K562 treated with DMSO at 1 percent for 4 hours (cell line): ENCODE measurements around the gene PANK2. TPM values are rescaled to one million over a fixed set of nuclear protein-coding genes. Genes with fewer than 3 reads are reported as not detected.

Experiments
- total RNA-seq: library from RNA; unstranded; fragments of 300-600 nt; gene quantifications from 2 replicates; pipeline ENCODE4 v1.2.3, GENCODE V29; 2022; ENCODE audit not compliant: insufficient read depth

The PANK2 gene
- 33.3 and 43.9 TPM in 2 replicates for total RNA-seq

DNA sequence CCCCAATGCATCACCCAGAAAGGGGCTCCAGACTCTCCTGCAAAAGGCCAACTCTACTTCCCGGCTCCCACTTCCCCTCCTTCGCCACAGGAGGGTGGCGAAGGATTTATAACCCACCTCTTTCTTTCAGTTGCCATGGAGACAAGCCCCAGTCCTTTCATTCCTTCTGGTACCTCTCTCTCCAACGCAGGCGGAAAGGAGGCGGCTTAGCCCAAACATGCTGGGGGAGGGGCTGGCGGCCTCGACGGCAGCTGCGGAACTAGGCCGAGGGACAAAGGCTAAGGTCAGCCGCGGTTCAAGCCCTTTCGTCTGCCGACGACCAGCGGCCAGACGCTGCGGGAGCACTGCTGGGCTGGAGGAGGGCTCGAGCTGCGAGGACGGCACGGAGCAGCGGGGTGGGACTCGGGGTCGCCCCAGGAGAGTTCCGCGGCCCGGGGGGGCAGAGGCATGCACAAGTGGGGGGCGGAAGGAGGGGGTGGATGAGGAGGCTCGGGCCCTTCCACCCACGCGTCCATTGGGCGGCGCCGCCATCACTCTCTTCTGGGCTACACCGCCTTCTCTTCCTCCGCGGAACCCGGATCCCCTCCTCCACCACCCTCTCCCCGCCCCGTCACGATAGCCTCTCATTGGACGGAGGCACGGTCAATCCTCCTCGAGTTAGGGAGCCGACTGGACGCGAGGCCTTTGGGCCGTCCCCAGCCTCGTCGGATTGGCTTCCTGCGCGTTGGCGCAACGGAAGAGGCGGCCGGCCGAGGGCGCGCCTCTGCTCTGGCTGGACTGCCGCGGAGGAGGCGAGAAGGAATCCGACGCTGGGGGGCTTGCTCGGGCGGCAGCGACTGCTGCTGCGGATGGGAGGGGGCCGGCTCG, at the start of gene PANK2:
Gene PANK2, plus strand, starts transcription at position 766 of the 867 bp plus-strand sequence.

DNA sequence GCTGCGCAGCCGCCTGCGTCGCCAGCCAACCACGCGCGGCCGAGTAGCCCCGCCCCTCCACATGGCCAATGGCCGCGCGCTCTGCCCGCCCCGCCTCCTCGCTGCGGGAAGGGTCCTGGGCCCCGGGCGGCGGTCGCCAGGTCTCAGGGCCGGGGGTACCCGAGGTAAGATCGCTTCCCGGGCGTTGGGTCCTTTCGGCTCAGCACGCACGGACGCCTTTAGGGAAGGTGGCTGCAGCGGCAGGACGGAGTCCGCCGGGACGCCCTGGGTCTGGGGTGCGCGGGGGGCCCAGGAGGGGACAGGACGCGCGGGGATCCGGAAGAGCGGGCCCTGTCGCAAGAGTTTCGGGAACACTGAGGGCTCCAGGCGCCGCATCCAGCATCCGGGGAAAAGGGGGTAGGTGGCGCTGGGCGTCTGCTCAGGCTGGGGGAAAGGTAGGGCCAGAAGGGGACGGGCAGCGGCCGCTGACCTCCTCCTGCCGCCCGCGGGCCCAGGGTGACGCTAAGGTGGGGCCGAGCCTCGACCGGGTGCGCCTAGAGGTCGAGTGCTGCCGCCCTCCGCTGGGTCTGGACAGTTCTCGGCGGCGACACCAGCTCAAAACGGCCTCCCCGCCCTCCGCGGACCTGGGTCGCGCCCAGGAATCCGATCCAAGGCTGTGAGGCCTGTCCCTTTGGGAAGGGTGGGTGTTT, 42.3 kb upstream of the PANK2 start, which contains the start of gene MAVS:
Gene MAVS, plus strand, starts transcription at position 95 of the 689 bp plus-strand sequence. CDS start 7,791 bp downstream, outside the sequence.

Other genes with a start within 250 kb of the PANK2 start
- gene GFRA4, start 226.0 kb upstream of the PANK2 start, total RNA-seq = not detected in 2 replicates
- gene ADAM33, start 207.4 kb upstream of the PANK2 start, total RNA-seq = not detected in 2 replicates
- not detected in 2 replicates for gene SIGLEC1, start 176.8 kb upstream of the PANK2 start, total RNA-seq
- gene HSPA12B, start 156.7 kb upstream of the PANK2 start, total RNA-seq = 0.57 and 0.81 TPM in 2 replicates
- gene ADISSP, start 121.6 kb upstream of the PANK2 start, total RNA-seq = 30.9 and 31.8 TPM in 2 replicates
- gene SPEF1, start 107.9 kb upstream of the PANK2 start, total RNA-seq = not detected in 2 replicates
- gene CENPB, start 102.6 kb upstream of the PANK2 start, total RNA-seq = 32.6 and 39.0 TPM in 2 replicates
- gene CDC25B, start 93.1 kb upstream of the PANK2 start, total RNA-seq = 31.5 and 33.4 TPM in 2 replicates
- gene AP5S1, start 68.8 kb upstream of the PANK2 start, total RNA-seq = 6.4 and 7.9 TPM in 2 replicates
- 10.9 TPM in 2 replicates for gene MAVS, start 42.6 kb upstream of the PANK2 start, total RNA-seq
- 26.3 and 29.7 TPM in 2 replicates for gene RNF24, start 126.2 kb downstream of the PANK2 start, total RNA-seq